ENCODE results near the gene PNMA6A.
"Not testable (repeated sequence)": the region's sequence is repeated elsewhere in the genome, so short reads cannot be mapped to it uniquely, and the experiment has no call there.

Gene PNMA6A

GRCh38 chrX:153074262-153074899, 2.1 kb downstream of the PNMA6A start:
- no peaks in the 10 kb centered on the region for H3F3A ChIP-seq (ENCODE audit: insufficient read depth)
- H3K36me3 ChIP-seq (ENCODE audit: low read length) = no peaks in the 10 kb centered on the region
- no peaks in the 10 kb centered on the region for H3K79me2 ChIP-seq (ENCODE audit: insufficient read depth, low read length)
- no peak overlapping the region for H3K27ac ChIP-seq (ENCODE audit: low read depth, low read length)
- no peak overlapping the region for H3K4me2 ChIP-seq (ENCODE audit: low read depth, low read length, poor library complexity, severe bottlenecking)
- TF ChIP-seq EZH2phosphoT487 (conservative IDR thresholded peaks at IDR 0.05; ENCODE audit: low read length) (no peak), CTCF (IDR thresholded peaks at IDR 0.05; ENCODE audit: insufficient read depth, low read length, poor library complexity, severe bottlenecking) (no peak)
- H3K9ac ChIP-seq (ENCODE audit: low read length) = no peak overlapping the region
- H3K4me3 ChIP-seq (ENCODE audit: insufficient read depth, low read length, poor library complexity, severe bottlenecking) = no peak overlapping the region
- no peak overlapping the region for H2AFZ ChIP-seq (ENCODE audit: low read depth, low read length, severe bottlenecking)
- no peaks in the 10 kb centered on the region for H3K27me3 ChIP-seq (ENCODE audit: low read length)
- no peaks in the 10 kb centered on the region for H3K9me2 ChIP-seq (replicated peaks; ENCODE audit: insufficient read depth, low read length)
- no peaks in the 10 kb centered on the region for H3K9me3 ChIP-seq (ENCODE audit: insufficient read depth, low read length)
- no peaks in the 10 kb centered on the region for H4K20me1 ChIP-seq (ENCODE audit: low read depth, low read length)

GRCh38 chrX:153074935-153075334, 2.7 kb downstream of the PNMA6A start:
- Histone ChIP-seq H3K9me2 (replicated peaks; ENCODE audit: insufficient read depth, low read length) (no peaks in the 10 kb centered on the region), H3K4me2 (ENCODE audit: low read depth, low read length, poor library complexity, severe bottlenecking) (no peak overlapping the region), H3K27ac (ENCODE audit: low read depth, low read length) (no peak overlapping the region), H3K4me3 (ENCODE audit: insufficient read depth, low read length, poor library complexity, severe bottlenecking) (no peak overlapping the region), H3F3A (ENCODE audit: insufficient read depth) (no peaks in the 10 kb centered on the region), H3K79me2 (ENCODE audit: insufficient read depth, low read length) (no peaks in the 10 kb centered on the region), H3K9ac (ENCODE audit: low read length) (no peak overlapping the region), H3K27me3 (ENCODE audit: low read length) (no peaks in the 10 kb centered on the region), H3K36me3 (ENCODE audit: low read length) (no peaks in the 10 kb centered on the region), H3K9me3 (ENCODE audit: insufficient read depth, low read length) (no peaks in the 10 kb centered on the region), H4K20me1 (ENCODE audit: low read depth, low read length) (no peaks in the 10 kb centered on the region), H2AFZ (ENCODE audit: low read depth, low read length, severe bottlenecking) (no peak overlapping the region)
- TF ChIP-seq CTCF (IDR thresholded peaks at IDR 0.05; ENCODE audit: insufficient read depth, low read length, poor library complexity, severe bottlenecking) (no peak), EZH2phosphoT487 (conservative IDR thresholded peaks at IDR 0.05; ENCODE audit: low read length) (no peak)

GRCh38 chrX:153075366-153075765, 3.1 kb downstream of the PNMA6A start:
- Histone ChIP-seq H3K9me2 (replicated peaks; ENCODE audit: insufficient read depth, low read length) (no peaks in the 10 kb centered on the region), H3F3A (ENCODE audit: insufficient read depth) (no peaks in the 10 kb centered on the region), H3K36me3 (ENCODE audit: low read length) (no peaks in the 10 kb centered on the region), H3K9me3 (ENCODE audit: insufficient read depth, low read length) (no peaks in the 10 kb centered on the region), H3K4me2 (ENCODE audit: low read depth, low read length, poor library complexity, severe bottlenecking) (no peak overlapping the region), H3K27ac (ENCODE audit: low read depth, low read length) (no peak overlapping the region), H2AFZ (ENCODE audit: low read depth, low read length, severe bottlenecking) (no peak overlapping the region), H3K27me3 (ENCODE audit: low read length) (no peaks in the 10 kb centered on the region), H3K79me2 (ENCODE audit: insufficient read depth, low read length) (no peaks in the 10 kb centered on the region), H4K20me1 (ENCODE audit: low read depth, low read length) (no peaks in the 10 kb centered on the region), H3K9ac (ENCODE audit: low read length) (no peak overlapping the region), H3K4me3 (ENCODE audit: insufficient read depth, low read length, poor library complexity, severe bottlenecking) (no peak overlapping the region)
- TF ChIP-seq EZH2phosphoT487 (conservative IDR thresholded peaks at IDR 0.05; ENCODE audit: low read length) = no peak
- no peak for TF ChIP-seq CTCF (IDR thresholded peaks at IDR 0.05; ENCODE audit: insufficient read depth, low read length, poor library complexity, severe bottlenecking)

GRCh38 chrX:153077437-153078135, 5.3 kb downstream of the PNMA6A start:
- H3K9me2 ChIP-seq (replicated peaks; ENCODE audit: insufficient read depth, low read length); H3K27ac ChIP-seq (ENCODE audit: low read depth, low read length); H3K9me3 ChIP-seq (ENCODE audit: insufficient read depth, low read length); H3F3A ChIP-seq (ENCODE audit: insufficient read depth); H3K36me3 ChIP-seq (ENCODE audit: low read length); H3K27me3 ChIP-seq (ENCODE audit: low read length); H2AFZ ChIP-seq (ENCODE audit: low read depth, low read length, severe bottlenecking); H4K20me1 ChIP-seq (ENCODE audit: low read depth, low read length); H3K9ac ChIP-seq (ENCODE audit: low read length); H3K4me3 ChIP-seq (ENCODE audit: insufficient read depth, low read length, poor library complexity, severe bottlenecking); H3K79me2 ChIP-seq (ENCODE audit: insufficient read depth, low read length); H3K4me2 ChIP-seq (ENCODE audit: low read depth, low read length, poor library complexity, severe bottlenecking): not testable (repeated sequence)

- not testable (repeated sequence) for H3K79me2 ChIP-seq (ENCODE audit: insufficient read depth, low read length); H2AFZ ChIP-seq (ENCODE audit: low read depth, low read length, severe bottlenecking); H3K4me2 ChIP-seq (ENCODE audit: low read depth, low read length, poor library complexity, severe bottlenecking)
These were observed 11.1 kb downstream of the PNMA6A start for GRCh38 chrX:153083238-153083923.

More at GRCh38 chrX:153083238-153083923, 11.1 kb downstream of the PNMA6A start:
- not testable (repeated sequence) for H3K27ac ChIP-seq (ENCODE audit: low read depth, low read length); H3K9ac ChIP-seq (ENCODE audit: low read length); H3K9me3 ChIP-seq (ENCODE audit: insufficient read depth, low read length); H3K4me3 ChIP-seq (ENCODE audit: insufficient read depth, low read length, poor library complexity, severe bottlenecking); H4K20me1 ChIP-seq (ENCODE audit: low read depth, low read length); H3F3A ChIP-seq (ENCODE audit: insufficient read depth); H3K36me3 ChIP-seq (ENCODE audit: low read length); H3K9me2 ChIP-seq (replicated peaks; ENCODE audit: insufficient read depth, low read length); H3K27me3 ChIP-seq (ENCODE audit: low read length)

Measured in SU-DHL-6 (cell line).